ENCODE data around the gene ARID5B.

The ARID5B gene

GRCh38 chr10:61891906-61892585 is 9.5 kb upstream of the ARID5B start:
- no peak for DNase-seq (ENCODE audit: extremely low read depth, low read depth)
- no peak for TF ChIP-seq CTCF (IDR thresholded peaks at IDR 0.05; ENCODE audit: low read depth, low read length)

- TF ChIP-seq CTCF (IDR thresholded peaks at IDR 0.05; ENCODE audit: low read depth, low read length), result no peak
- DNase-seq (ENCODE audit: extremely low read depth, low read depth), result no peak
Observed at GRCh38 chr10:61892961-61893360, 8.5 kb upstream of the ARID5B start.

GRCh38 chr10:61894133-61894532 is 7.4 kb upstream of the ARID5B start:
- TF ChIP-seq CTCF (IDR thresholded peaks at IDR 0.05; ENCODE audit: low read depth, low read length), result no peak
- DNase-seq (ENCODE audit: extremely low read depth, low read depth), result no peak

GRCh38 chr10:61895898-61896600 is 5.5 kb upstream of the ARID5B start:
- no peak for DNase-seq (ENCODE audit: extremely low read depth, low read depth)
- no peak for TF ChIP-seq CTCF (IDR thresholded peaks at IDR 0.05; ENCODE audit: low read depth, low read length)

GRCh38 chr10:61896854-61897661 is 4.4 kb upstream of the ARID5B start:
- no peak for DNase-seq (ENCODE audit: extremely low read depth, low read depth)
- peak; percentile 45 for TF ChIP-seq CTCF (IDR thresholded peaks at IDR 0.05; ENCODE audit: low read depth, low read length)

GRCh38 chr10:61897671-61898434 is 3.6 kb upstream of the ARID5B start:
- DNase-seq (ENCODE audit: extremely low read depth, low read depth), result no peak
- TF ChIP-seq CTCF (IDR thresholded peaks at IDR 0.05; ENCODE audit: low read depth, low read length), result peak; percentile 34
